ENCODE measurements around the gene PLEKHA3.

Gene PLEKHA3

DNA sequence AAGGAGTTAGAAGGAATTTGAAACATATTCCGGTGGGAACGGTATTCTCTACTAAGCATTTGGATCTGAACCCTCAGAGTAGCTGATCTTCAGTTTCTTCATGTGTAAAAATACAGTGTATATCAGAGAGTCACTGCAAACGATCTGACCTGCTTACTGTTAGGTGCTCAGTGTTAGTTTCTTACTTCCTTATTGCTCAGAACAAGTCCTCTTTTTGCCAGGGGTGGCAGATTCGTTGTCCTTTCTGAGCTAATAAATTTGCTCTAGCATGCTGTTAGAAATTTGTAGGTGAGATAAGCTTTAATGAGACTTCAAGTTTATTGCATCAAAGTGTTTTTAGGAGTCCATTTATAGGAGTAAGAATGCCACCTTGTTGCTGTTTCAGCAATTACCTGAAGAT, 15.8 kb downstream of the PLEKHA3 start:
- Histone ChIP-seq H3K36me3 (ENCODE audit: insufficient read depth, low read length) (peaks cover 66% of the 10 kb centered on the region), H3K4me3 (ENCODE audit: low read depth, low read length, poor library complexity, severe bottlenecking) (no peak overlapping the region), H3K9me2 (ENCODE audit: low read depth, low read length) (no peaks in the 10 kb centered on the region), H3K27me3 (ENCODE audit: insufficient read depth, low read length) (no peaks in the 10 kb centered on the region), H3K9ac (ENCODE audit: low read length) (no peak overlapping the region; the same call in 1 of the 2 replicates), H3K4me1 (ENCODE audit: insufficient read depth, low read length, severe bottlenecking) (peaks cover 6% of the 10 kb centered on the region), H3F3A (ENCODE audit: insufficient read depth, low read length) (no peaks in the 10 kb centered on the region), H3K9me3 (ENCODE audit: low read length) (no peaks in the 10 kb centered on the region), H4K20me1 (ENCODE audit: insufficient read depth, low read length) (no peaks in the 10 kb centered on the region), H3K79me2 (ENCODE audit: insufficient read depth, low read length) (no peaks in the 10 kb centered on the region), H2AFZ (ENCODE audit: low read length) (no peak overlapping the region), H3K27ac (ENCODE audit: low read depth, low read length, poor library complexity, severe bottlenecking) (no peak overlapping the region), H3K4me2 (ENCODE audit: low read length) (no peak overlapping the region)
- no peak for TF ChIP-seq EZH2 (IDR thresholded peaks at IDR 0.05; ENCODE audit: borderline replicate concordance, low read length)
- TF ChIP-seq, protein P1, sequence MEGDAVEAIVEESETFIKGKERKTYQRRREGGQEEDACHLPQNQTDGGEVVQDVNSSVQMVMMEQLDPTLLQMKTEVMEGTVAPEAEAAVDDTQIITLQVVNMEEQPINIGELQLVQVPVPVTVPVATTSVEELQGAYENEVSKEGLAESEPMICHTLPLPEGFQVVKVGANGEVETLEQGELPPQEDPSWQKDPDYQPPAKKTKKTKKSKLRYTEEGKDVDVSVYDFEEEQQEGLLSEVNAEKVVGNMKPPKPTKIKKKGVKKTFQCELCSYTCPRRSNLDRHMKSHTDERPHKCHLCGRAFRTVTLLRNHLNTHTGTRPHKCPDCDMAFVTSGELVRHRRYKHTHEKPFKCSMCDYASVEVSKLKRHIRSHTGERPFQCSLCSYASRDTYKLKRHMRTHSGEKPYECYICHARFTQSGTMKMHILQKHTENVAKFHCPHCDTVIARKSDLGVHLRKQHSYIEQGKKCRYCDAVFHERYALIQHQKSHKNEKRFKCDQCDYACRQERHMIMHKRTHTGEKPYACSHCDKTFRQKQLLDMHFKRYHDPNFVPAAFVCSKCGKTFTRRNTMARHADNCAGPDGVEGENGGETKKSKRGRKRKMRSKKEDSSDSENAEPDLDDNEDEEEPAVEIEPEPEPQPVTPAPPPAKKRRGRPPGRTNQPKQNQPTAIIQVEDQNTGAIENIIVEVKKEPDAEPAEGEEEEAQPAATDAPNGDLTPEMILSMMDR (IDR thresholded peaks at IDR 0.05; ENCODE audit: low read length) = peak; percentile 5; the same call in 1 of the 2 replicates

DNA sequence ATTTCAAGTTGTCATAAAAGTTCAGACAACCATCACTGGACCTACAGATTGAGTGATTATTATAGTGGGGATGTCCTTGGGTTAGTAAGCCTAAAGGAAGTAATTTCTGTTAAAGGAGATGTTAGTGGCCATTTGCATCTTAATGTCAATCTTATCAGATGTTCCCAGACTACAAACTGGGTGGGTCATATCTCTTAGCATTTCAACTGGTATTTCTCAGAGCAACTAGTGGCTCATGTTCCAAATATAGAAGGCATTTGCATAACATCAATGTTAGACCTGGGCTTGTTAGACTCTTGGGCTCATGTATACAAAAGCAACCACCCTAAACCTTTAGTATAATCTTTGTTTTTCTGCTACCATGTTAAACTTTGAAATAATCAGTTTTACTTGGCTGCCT, 17.9 kb downstream of the PLEKHA3 start:
- Histone ChIP-seq H3K4me1 (ENCODE audit: insufficient read depth, low read length, severe bottlenecking) (peaks cover 6% of the 10 kb centered on the region), H3K27ac (ENCODE audit: low read depth, low read length, poor library complexity, severe bottlenecking) (no peak overlapping the region), H3K36me3 (ENCODE audit: insufficient read depth, low read length) (peaks cover 79% of the 10 kb centered on the region), H4K20me1 (ENCODE audit: insufficient read depth, low read length) (no peaks in the 10 kb centered on the region), H3K9me3 (ENCODE audit: low read length) (no peaks in the 10 kb centered on the region), H3K27me3 (ENCODE audit: insufficient read depth, low read length) (no peaks in the 10 kb centered on the region), H3K9ac (ENCODE audit: low read length) (no peak overlapping the region), H3K4me2 (ENCODE audit: low read length) (no peak overlapping the region), H3K79me2 (ENCODE audit: insufficient read depth, low read length) (no peaks in the 10 kb centered on the region), H3K9me2 (ENCODE audit: low read depth, low read length) (no peaks in the 10 kb centered on the region), H3K4me3 (ENCODE audit: low read depth, low read length, poor library complexity, severe bottlenecking) (no peak overlapping the region), H3F3A (ENCODE audit: insufficient read depth, low read length) (no peaks in the 10 kb centered on the region), H2AFZ (ENCODE audit: low read length) (no peak overlapping the region)
- TF ChIP-seq, protein P1 (IDR thresholded peaks at IDR 0.05; ENCODE audit: low read length) = no peak
- TF ChIP-seq EZH2 (IDR thresholded peaks at IDR 0.05; ENCODE audit: borderline replicate concordance, low read length) = no peak

DNA sequence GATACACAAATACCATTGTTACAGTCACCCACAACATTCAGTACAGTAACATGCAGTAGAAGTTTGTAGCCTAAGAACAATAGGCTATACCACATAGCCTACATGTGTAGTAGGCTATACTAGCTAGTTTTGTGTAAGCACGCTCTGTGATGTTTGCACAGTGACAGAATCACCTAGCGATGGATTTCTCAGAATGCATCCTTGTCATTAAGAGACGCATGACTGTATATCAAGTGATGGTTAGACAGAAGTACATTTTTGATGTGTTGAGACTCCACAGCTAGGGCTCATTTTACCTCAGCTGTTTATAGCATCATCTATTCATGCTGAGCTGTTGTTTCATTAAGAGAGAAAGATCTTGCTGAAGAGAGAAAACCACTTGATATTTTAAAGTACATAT, 19.4 kb downstream of the PLEKHA3 start:
- no peaks in the 10 kb centered on the region for H3K9me2 ChIP-seq (ENCODE audit: low read depth, low read length)
- no peaks in the 10 kb centered on the region for H3K79me2 ChIP-seq (ENCODE audit: insufficient read depth, low read length)
- no peaks in the 10 kb centered on the region for H3F3A ChIP-seq (ENCODE audit: insufficient read depth, low read length)
- H2AFZ ChIP-seq (ENCODE audit: low read length) = no peak overlapping the region
- no peaks in the 10 kb centered on the region for H4K20me1 ChIP-seq (ENCODE audit: insufficient read depth, low read length)
- H3K4me2 ChIP-seq (ENCODE audit: low read length) = no peak overlapping the region
- peaks cover 6% of the 10 kb centered on the region for H3K4me1 ChIP-seq (ENCODE audit: insufficient read depth, low read length, severe bottlenecking)
- no peak overlapping the region for H3K4me3 ChIP-seq (ENCODE audit: low read depth, low read length, poor library complexity, severe bottlenecking)
- TF ChIP-seq, protein P1 (IDR thresholded peaks at IDR 0.05; ENCODE audit: low read length) = no peak
- TF ChIP-seq EZH2 (IDR thresholded peaks at IDR 0.05; ENCODE audit: borderline replicate concordance, low read length) = no peak
- peaks cover 79% of the 10 kb centered on the region for H3K36me3 ChIP-seq (ENCODE audit: insufficient read depth, low read length)
- no peaks in the 10 kb centered on the region for H3K9me3 ChIP-seq (ENCODE audit: low read length)
- H3K27me3 ChIP-seq (ENCODE audit: insufficient read depth, low read length) = no peaks in the 10 kb centered on the region
- no peak overlapping the region for H3K27ac ChIP-seq (ENCODE audit: low read depth, low read length, poor library complexity, severe bottlenecking)
- H3K9ac ChIP-seq (ENCODE audit: low read length) = no peak overlapping the region

Data from OCI-LY1 (cell line).